GM19468 (cell line): ENCODE results near the gene PITRM1.
"Not testable (repeated sequence)": the region's sequence is repeated elsewhere in the genome, so short reads cannot be mapped to it uniquely, and the experiment has no call there.

Experiments used
- ATAC-seq: cut with Tn5 transposase; IDR thresholded peaks from one replicate; pipeline ENCODE4 v1.9.1; 2021; ENCODE audit warnings: mild to moderate bottlenecking, moderate library complexity, moderate number of reproducible peaks; ENCODE audit not compliant: unreplicated experiment; ENCODE audit errors: extremely low read depth

The PITRM1 gene

GRCh38 chr10:3201796-3202195, 29.2 kb upstream of the PITRM1 start:
- ATAC-seq: no peak

- ATAC-seq: no peak
These were observed 26.9 kb upstream of the PITRM1 start for GRCh38 chr10:3199488-3199887.

GRCh38 chr10:3198900-3199299, 26.3 kb upstream of the PITRM1 start:
- ATAC-seq: no peak

GRCh38 chr10:3197348-3198003, 24.9 kb upstream of the PITRM1 start:
- ATAC-seq: peak; percentile 60

- no peak for ATAC-seq
These were observed 24.4 kb upstream of the PITRM1 start for GRCh38 chr10:3196958-3197347.

GRCh38 chr10:3196482-3196881, 23.9 kb upstream of the PITRM1 start:
- ATAC-seq: no peak

GRCh38 chr10:3195726-3196125, 23.1 kb upstream of the PITRM1 start:
- ATAC-seq: no peak

GRCh38 chr10:3195286-3195685, 22.7 kb upstream of the PITRM1 start:
- ATAC-seq: no peak

GRCh38 chr10:3194871-3195270, 22.3 kb upstream of the PITRM1 start:
- no peak for ATAC-seq

GRCh38 chr10:3193751-3194150, 21.2 kb upstream of the PITRM1 start:
- no peak for ATAC-seq

- no peak for ATAC-seq
These were observed 20.5 kb upstream of the PITRM1 start for GRCh38 chr10:3192856-3193635.

GRCh38 chr10:3190817-3191216, 18.2 kb upstream of the PITRM1 start:
- ATAC-seq: no peak

GRCh38 chr10:3187229-3187628, 14.6 kb upstream of the PITRM1 start:
- not testable (repeated sequence) for ATAC-seq

- ATAC-seq: no peak
These were observed 13.8 kb upstream of the PITRM1 start for GRCh38 chr10:3186368-3186767.

- ATAC-seq: no peak
These were observed 12.8 kb upstream of the PITRM1 start for GRCh38 chr10:3185386-3185785.

- ATAC-seq: no peak
These were observed 7.9 kb upstream of the PITRM1 start for GRCh38 chr10:3180355-3181025.

GRCh38 chr10:3179174-3179573, 6.6 kb upstream of the PITRM1 start:
- ATAC-seq: no peak

- ATAC-seq: no peak
These were observed 5.5 kb upstream of the PITRM1 start for GRCh38 chr10:3178042-3178441.

- no peak for ATAC-seq
These were observed 743 bp upstream of the PITRM1 start for GRCh38 chr10:3173171-3173878.

GRCh38 chr10:3172081-3172445, 519 bp downstream of the PITRM1 start:
- ATAC-seq: no peak

- not testable (repeated sequence) for ATAC-seq
These were observed 1.1 kb downstream of the PITRM1 start for GRCh38 chr10:3171488-3171887.
